ENCODE measurements around the gene BRSK2.
"Not testable (repeated sequence)": the region's sequence is repeated elsewhere in the genome, so short reads cannot be mapped to it uniquely, and the experiment has no call there.

The BRSK2 gene

GRCh38 chr11:1389932-1390568 lies at the start of gene BRSK2:
TSS of gene BRSK2 (plus strand) at chr11:1389934. CDS start at chr11:1390285, 351 bp downstream.
- no peak for DNase-seq

- no peak for DNase-seq
These were observed 49.6 kb upstream of the BRSK2 start for GRCh38 chr11:1340111-1340510.

GRCh38 chr11:1341226-1341625 lies 48.5 kb upstream of the BRSK2 start:
- DNase-seq: not testable (repeated sequence)

GRCh38 chr11:1341928-1342524 lies 47.7 kb upstream of the BRSK2 start:
- no peak for DNase-seq

DNA sequence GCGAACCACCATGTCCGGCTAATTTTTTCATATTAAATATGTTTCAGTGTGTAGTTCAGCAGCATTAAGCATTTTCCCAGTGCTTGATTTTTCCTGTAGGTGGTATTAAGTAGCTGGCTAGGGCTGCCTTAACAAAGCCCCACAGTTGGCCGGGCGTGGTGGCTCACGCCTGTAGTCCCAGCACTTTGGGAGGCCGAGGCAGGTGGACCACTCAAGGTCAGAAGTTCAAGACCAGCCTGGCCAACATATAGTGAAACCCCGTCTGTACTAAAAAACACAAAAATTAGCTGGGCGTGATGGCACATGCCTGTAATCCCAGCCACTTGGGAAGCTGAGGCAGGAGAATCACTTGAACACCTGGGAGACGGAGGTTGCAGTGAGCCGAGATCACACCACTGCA lies 46.8 kb upstream of the BRSK2 start:
- DNase-seq: no peak

DNA sequence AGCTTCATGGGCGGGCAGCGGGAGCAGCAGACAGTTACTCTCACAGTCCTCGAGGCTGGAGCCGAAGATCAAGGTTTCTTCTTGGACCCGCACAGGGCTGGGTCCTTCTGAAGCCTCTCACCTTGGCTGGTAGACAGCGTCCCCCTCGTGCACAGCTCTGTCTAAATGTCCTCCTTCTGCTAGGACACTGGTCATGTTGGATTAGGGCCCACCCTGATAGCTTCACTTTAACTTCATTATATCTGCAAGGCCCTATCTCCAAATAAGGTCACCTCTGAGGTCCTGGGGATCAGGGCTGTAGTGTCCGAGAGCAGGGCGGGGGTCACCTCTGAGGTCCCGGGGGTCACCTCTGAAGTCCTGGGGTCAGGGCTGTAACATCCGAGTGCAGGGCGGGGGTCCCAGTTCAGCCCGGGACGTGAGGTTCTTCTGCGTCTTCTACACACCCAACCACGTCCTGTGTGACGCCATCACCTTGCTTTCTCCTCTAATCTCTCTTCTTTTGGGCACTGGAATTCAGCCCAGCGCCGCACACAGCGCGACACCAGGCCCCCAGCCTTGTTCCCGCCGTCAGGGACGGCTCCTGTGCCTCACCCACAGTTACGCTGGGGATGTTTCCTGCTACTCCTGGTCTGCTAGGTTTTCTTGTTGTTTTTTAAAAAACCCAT lies 46.2 kb upstream of the BRSK2 start:
- no peak for DNase-seq

GRCh38 chr11:1344056-1344635 lies 45.6 kb upstream of the BRSK2 start:
- no peak for DNase-seq

DNA sequence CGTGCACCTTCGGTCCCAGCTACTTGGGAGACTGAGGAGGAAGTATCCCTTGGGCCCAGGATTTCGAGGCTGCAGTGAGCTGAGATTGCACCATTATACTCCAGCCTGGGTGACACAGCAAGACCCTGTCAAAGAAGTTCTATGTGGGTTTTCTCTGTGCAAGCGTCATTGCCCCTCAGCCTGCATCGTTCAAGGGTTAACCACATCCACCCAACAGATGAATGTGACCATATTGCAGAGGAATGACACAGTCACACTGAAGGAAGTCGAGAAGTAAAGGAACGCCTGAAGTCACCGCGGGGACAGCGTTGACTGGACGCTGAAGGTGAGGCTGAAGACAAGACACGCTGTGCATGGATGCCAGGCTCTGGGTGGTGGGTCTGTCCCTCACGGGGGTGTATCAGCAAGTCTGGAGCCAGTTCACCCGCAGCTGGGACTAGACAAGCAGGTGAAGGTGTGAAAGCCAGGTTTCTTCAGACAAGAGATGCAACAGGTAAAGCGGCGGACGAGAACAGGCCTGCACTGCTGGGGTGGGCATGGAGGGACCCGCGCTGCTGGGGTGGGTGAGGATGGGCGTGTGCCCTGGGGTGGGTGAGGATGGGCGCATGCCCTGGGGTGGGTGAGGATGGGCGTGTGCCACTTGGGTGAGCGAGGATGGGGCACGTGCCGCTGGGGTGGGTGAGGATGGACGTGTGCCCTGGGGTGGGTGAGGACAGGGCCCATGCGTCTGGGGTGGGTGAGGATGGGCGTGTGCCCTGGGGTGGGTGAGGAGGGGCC lies 43.8 kb upstream of the BRSK2 start:
- DNase-seq: no peak

DNA sequence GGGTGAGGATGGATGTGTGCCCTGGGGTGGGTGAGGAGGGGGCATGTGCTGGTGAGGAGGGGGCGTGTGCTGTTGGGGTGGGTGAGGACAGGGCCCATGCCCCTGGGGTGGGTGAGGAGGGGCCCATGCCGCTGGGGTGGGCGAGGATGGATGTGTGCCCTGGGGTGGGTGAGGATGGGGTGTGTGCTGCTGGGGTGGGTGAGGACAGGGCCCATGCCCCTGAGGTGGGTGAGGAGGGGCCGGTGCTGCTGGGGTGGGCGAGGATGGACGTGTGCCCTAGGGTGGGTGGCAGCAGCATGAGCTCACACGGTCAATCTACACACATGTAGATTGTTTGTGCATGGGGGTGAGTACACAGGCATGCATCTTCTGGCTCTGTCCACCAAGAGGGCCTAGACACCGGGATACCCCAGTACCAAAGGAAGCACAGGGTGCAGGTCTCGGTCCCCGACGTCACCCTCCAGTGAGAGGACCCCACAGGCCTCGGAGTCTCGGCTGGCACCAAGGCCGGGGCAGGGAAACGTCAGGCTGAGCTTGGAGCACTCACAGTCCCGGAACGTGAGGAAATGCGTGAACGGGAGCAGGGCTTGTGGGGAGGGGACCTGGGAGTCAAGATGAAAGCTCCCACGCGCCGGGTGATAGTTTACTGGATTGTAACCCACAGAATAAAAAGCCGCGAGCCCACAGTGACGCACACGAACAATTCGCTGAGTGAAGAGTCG lies 42.9 kb upstream of the BRSK2 start:
- DNase-seq: no peak

- not testable (repeated sequence) for DNase-seq
These were observed 42.2 kb upstream of the BRSK2 start for GRCh38 chr11:1347411-1347999.

GRCh38 chr11:1348146-1348795 lies 41.5 kb upstream of the BRSK2 start:
- no peak for DNase-seq

GRCh38 chr11:1348796-1349326 lies 40.9 kb upstream of the BRSK2 start:
- DNase-seq: no peak

- DNase-seq: no peak
These were observed 40.2 kb upstream of the BRSK2 start for GRCh38 chr11:1349327-1350041.

DNA sequence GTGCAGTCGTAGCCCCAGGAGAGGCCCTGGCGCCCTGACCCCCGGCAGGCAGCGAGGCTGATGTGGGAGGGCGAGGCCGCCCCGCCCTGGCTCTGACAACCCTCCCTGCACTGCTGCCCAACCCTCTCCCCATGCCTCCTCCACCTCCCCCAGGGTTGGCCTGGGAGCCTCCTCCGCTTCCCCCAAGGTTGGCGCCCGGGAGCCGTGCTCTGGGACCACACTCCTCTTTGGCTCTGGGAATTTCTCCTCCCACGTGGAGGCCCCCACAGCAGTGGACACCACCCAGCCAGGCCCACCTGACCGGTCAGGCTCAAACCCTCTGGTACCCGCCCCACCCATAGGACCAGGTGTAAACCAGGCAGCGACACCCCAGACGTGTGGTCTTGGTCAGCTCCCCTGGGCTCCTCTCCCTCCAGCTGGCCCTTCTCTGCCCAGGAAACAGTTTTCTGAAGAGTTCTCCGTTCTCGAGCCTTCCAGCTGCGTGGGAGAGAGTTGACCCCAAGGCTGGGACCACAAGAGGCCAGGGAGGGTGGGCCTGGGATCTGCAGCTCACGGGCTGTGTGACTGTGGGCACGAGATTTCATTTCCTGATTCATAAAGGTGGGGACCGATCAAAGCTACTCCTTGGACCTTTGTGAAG lies 39.5 kb upstream of the BRSK2 start:
- DNase-seq: no peak

GRCh38 chr11:1351278-1351937 lies 38.3 kb upstream of the BRSK2 start:
- no peak for DNase-seq

DNA sequence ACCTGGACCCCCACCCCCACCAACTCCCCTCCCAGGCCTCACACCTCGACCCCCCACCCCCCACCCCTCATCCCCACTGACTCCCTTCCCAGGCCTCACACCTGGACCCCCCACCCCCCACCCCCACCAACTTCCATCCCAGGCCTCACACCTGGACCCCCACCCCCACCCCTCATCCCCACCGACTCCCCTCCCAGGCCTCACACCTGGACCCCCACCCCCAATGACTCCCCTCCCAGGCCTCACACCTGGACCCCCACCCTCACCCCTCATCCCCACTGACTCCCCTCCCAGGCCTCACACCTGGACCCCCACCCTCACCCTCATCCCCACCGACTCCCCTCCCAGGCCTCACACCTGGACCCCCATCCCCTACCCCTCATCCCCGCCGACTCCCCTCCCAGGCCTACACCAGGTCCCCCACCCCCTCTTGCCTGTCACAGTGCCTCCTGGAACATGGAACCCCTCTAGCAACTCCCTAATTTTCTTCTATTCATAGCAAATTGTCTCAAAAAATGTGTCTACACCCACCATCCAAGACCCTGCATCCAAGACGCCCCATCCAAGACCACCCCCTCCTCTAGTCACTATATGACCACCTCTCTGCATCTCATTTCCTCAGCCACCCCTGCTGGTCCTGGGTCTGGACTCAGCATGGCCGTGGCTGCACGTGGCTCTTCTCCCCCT lies 36.9 kb upstream of the BRSK2 start:
- no peak for DNase-seq

DNA sequence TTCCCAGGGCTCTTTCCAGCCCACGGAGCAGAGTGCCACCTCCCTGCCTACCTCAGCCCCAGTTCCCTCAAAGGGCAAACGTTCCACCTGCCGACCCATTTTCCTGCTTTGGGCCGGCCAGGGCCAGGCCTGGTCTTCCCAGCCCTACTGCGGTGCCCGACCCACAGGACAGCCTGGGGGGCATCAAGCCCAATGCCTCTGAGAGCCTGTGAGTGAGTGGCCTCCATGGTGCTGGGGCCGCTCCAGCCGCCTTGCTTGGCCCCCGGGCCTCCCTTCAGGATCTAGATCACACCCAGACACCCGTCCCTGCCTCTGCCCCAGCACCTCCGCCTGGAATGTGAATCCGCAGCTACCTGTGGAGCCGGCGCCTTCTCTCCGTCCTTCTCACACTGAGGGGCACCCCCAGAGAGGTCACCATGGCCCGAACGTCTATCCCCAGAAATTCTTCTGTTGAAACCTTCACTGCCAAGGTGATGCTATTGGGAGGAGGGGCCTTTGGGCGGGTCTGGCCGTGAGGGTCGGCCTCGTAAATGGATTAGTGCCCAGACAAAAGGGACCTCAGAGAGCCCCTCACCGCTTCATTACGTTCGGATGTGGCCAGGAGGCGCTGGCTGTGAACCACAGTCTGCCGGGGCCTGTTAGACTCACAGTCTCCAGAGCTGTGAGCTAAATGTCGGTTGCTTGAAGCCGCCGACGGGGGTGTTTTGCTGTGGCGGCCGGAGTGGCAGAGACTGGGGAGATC lies 36.2 kb upstream of the BRSK2 start:
- DNase-seq: no peak
